ENCODE results near the gene KIF12. TPM values are rescaled to one million over a fixed set of nuclear protein-coding genes. Genes with fewer than 3 reads are reported as not detected.

The KIF12 gene
- total and polyA plus RNA-seq, 5 donors from 2014 or later: not detected

DNA sequence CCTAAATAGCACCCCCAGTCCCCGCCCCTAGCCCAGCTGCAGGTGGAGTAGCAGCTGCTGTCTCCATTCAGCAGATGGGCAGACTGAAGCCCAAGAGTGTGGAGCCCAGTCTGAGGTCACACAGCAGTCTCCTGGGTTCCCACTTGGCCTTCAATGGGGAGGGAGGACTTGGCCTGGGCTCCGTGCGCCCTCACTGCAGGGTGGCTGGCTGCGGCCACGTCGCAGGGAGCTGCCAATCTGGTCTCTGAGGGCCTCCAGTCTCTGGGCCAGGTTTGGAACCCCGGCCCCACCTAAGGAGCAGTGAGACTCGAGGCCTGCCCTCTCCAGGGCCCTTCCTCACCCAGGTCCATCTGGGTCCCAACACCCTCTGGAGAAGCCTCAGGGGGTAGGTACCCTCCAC, 7.4 kb downstream of the KIF12 start:
- no peak overlapping the region for H3K4me3 Mint-ChIP-seq
- H3K27ac Mint-ChIP-seq: no peak overlapping the region
- H3K36me3 Mint-ChIP-seq: no peaks in the 10 kb centered on the region
- Histone ChIP-seq H3K4me1 (ENCODE audit: control insufficient read depth, insufficient read depth, low read length, poor library complexity, severe bottlenecking) (no peaks in the 10 kb centered on the region), H3K9me3 (ENCODE audit: control insufficient read depth in 2 of 2, low read length in 2 of 2) (no peaks in the 10 kb centered on the region), H3K27ac (ENCODE audit: insufficient read depth, low read length, poor library complexity, severe bottlenecking) (no peak overlapping the region), H3K4me3 (ENCODE audit: low read depth, low read length) (no peak overlapping the region), H3K27me3 (ENCODE audit: control insufficient read depth, insufficient read depth, low read length) (no peaks in the 10 kb centered on the region), H3K36me3 (ENCODE audit: control insufficient read depth, insufficient read depth, low read length) (no peaks in the 10 kb centered on the region)
- peaks cover 0 to 3% (median 0%) of the 10 kb centered on the region in 7 donors for H3K9me3 Mint-ChIP-seq
- DNase-seq: no peak
- H3K27me3 Mint-ChIP-seq: peaks cover 18% of the 10 kb centered on the region
- ATAC-seq (ENCODE audit: low read depth in 2 of 2): no peak
- peaks cover 0 to 5% (median 0%) of the 10 kb centered on the region in 4 donors for H3K4me1 Mint-ChIP-seq

DNA sequence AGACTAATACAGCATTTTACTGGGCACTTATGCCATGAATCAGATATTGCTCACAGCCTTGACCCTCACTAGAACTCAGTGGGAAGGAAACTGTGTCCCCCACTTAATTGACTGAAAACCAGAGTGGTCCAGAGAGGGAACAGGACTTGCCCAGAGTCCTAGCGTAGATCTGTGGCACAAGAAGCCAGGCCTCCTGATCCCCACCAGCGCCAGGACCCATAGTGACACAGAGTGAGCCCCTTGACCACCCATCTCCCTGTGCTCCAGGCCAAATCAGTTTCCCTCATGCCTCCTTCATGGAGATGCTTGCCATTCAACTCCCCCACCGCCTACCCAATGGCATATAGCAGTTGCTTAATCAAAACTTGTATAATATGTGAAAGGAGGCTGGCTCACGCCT, 8.3 kb downstream of the KIF12 start:
- no peaks in the 10 kb centered on the region for H3K9me3 ChIP-seq (ENCODE audit: control insufficient read depth in 2 of 2, low read length in 2 of 2)
- Mint-ChIP-seq H3K9me3 (peaks cover 0 to 3% (median 0%) of the 10 kb centered on the region in 7 donors), H3K4me3 (no peak overlapping the region), H3K27ac (no peak overlapping the region), H3K4me1 (no peaks in the 10 kb centered on the region), H3K36me3 (no peaks in the 10 kb centered on the region), H3K27me3 (peaks cover 9% of the 10 kb centered on the region)
- DNase-seq (no peak), ATAC-seq (ENCODE audit: low read depth in 2 of 2) (no peak)
- H3K27me3 ChIP-seq (ENCODE audit: control insufficient read depth, insufficient read depth, low read length): no peaks in the 10 kb centered on the region
- H3K36me3 ChIP-seq (ENCODE audit: control insufficient read depth, insufficient read depth, low read length): no peaks in the 10 kb centered on the region
- no peak overlapping the region for H3K4me3 ChIP-seq (ENCODE audit: low read depth, low read length)
- no peak overlapping the region for H3K27ac ChIP-seq (ENCODE audit: insufficient read depth, low read length, poor library complexity, severe bottlenecking)
- H3K4me1 ChIP-seq (ENCODE audit: control insufficient read depth, insufficient read depth, low read length, poor library complexity, severe bottlenecking): no peaks in the 10 kb centered on the region

GRCh38 chr9:114089206-114089840, 9.8 kb downstream of the KIF12 start:
- Histone ChIP-seq H3K9me3 (ENCODE audit: control insufficient read depth in 2 of 2, low read length in 2 of 2) (no peaks in the 10 kb centered on the region), H3K27me3 (ENCODE audit: control insufficient read depth, insufficient read depth, low read length) (no peaks in the 10 kb centered on the region), H3K4me1 (ENCODE audit: control insufficient read depth, insufficient read depth, low read length, poor library complexity, severe bottlenecking) (no peaks in the 10 kb centered on the region), H3K36me3 (ENCODE audit: control insufficient read depth, insufficient read depth, low read length) (no peaks in the 10 kb centered on the region), H3K4me3 (ENCODE audit: low read depth, low read length) (no peak overlapping the region), H3K27ac (ENCODE audit: insufficient read depth, low read length, poor library complexity, severe bottlenecking) (no peak overlapping the region)
- H3K9me3 Mint-ChIP-seq: peaks cover 0 to 1% (median 0%) of the 10 kb centered on the region in 7 donors
- H3K27me3 Mint-ChIP-seq: no peaks in the 10 kb centered on the region
- DNase-seq: no peak
- no peaks in the 10 kb centered on the region for H3K36me3 Mint-ChIP-seq
- no peak overlapping the region for H3K4me3 Mint-ChIP-seq
- H3K4me1 Mint-ChIP-seq: no peaks in the 10 kb centered on the region
- ATAC-seq (ENCODE audit: low read depth in 2 of 2): no peak
- H3K27ac Mint-ChIP-seq: no peak overlapping the region

DNA sequence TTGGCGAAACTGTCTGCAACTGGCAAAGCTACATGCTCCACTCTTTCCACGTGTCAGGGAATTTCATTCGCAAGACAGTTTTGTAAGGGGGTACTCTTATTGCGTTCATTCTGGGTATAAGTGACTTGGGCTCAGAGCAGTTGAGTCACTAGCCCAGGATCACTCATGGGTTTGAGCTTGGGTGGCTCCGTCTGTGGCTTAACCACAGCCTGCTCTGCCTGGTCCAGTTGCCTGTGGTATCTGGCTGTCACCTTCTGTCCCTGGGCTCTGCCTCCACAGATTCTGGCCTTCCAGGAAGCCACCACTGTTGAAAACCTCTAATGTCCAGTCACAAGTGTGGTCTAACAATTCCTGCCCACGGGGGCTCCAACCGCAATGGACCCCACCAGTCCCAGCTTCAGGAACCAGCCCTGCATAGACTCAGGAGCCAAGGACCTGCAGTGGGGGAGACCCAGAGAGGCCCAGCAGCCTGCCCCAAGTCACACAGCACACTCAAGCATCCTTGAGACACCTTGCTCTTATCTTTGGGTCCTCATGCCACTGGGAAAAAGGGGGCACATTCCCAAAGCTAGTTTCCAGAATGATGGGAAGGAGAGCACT, 10.4 kb downstream of the KIF12 start:
- no peak for ATAC-seq (ENCODE audit: low read depth in 2 of 2)
- Mint-ChIP-seq H3K27ac (peak overlapping the region in 1 of 3 donors; percentile 56), H3K4me1 (no peaks in the 10 kb centered on the region), H3K4me3 (no peak overlapping the region), H3K9me3 (peaks cover 0 to 1% (median 0%) of the 10 kb centered on the region in 7 donors), H3K36me3 (no peaks in the 10 kb centered on the region), H3K27me3 (no peaks in the 10 kb centered on the region)
- Histone ChIP-seq H3K9me3 (ENCODE audit: control insufficient read depth in 2 of 2, low read length in 2 of 2) (no peaks in the 10 kb centered on the region), H3K4me3 (ENCODE audit: low read depth, low read length) (no peak overlapping the region), H3K4me1 (ENCODE audit: control insufficient read depth, insufficient read depth, low read length, poor library complexity, severe bottlenecking) (no peaks in the 10 kb centered on the region), H3K27ac (ENCODE audit: insufficient read depth, low read length, poor library complexity, severe bottlenecking) (no peak overlapping the region), H3K36me3 (ENCODE audit: control insufficient read depth, insufficient read depth, low read length) (no peaks in the 10 kb centered on the region), H3K27me3 (ENCODE audit: control insufficient read depth, insufficient read depth, low read length) (no peaks in the 10 kb centered on the region)
- DNase-seq: no peak

DNA sequence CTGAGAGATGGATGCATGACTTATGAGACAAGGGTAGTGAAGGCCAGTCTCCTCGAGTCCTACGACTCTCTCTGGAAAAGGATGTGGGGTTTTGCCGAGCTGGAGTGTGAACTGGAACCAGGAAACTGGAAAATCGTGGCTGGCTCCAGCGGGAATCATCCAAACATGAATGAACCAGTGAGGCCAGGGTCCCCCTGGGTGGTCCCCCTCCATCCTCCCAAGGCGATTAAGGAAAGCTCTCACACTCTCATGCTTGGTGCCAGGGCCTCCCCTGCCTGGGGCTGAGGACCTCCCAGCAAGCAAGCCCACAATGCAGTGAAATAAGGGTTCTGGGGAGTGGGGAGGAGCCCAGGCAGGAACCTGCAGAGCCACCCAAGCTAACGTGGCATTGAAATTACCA, 11.4 kb downstream of the KIF12 start:
- ATAC-seq (ENCODE audit: low read depth in 2 of 2) (no peak), DNase-seq (no peak)
- H3K36me3 Mint-ChIP-seq: no peaks in the 10 kb centered on the region
- no peaks in the 10 kb centered on the region for H3K36me3 ChIP-seq (ENCODE audit: control insufficient read depth, insufficient read depth, low read length)
- H3K4me1 Mint-ChIP-seq: peaks cover 0 to under 1% (median under 1%) of the 10 kb centered on the region in 4 donors
- H3K27ac ChIP-seq (ENCODE audit: insufficient read depth, low read length, poor library complexity, severe bottlenecking): no peak overlapping the region
- H3K4me3 Mint-ChIP-seq: no peak overlapping the region
- no peaks in the 10 kb centered on the region for H3K4me1 ChIP-seq (ENCODE audit: control insufficient read depth, insufficient read depth, low read length, poor library complexity, severe bottlenecking)
- H3K9me3 Mint-ChIP-seq: peaks cover 0 to under 1% (median 0%) of the 10 kb centered on the region in 7 donors
- H3K4me3 ChIP-seq (ENCODE audit: low read depth, low read length): no peak overlapping the region
- no peaks in the 10 kb centered on the region for H3K9me3 ChIP-seq (ENCODE audit: control insufficient read depth in 2 of 2, low read length in 2 of 2)
- no peak overlapping the region for H3K27ac Mint-ChIP-seq
- H3K27me3 Mint-ChIP-seq: no peaks in the 10 kb centered on the region
- no peaks in the 10 kb centered on the region for H3K27me3 ChIP-seq (ENCODE audit: control insufficient read depth, insufficient read depth, low read length)

DNA sequence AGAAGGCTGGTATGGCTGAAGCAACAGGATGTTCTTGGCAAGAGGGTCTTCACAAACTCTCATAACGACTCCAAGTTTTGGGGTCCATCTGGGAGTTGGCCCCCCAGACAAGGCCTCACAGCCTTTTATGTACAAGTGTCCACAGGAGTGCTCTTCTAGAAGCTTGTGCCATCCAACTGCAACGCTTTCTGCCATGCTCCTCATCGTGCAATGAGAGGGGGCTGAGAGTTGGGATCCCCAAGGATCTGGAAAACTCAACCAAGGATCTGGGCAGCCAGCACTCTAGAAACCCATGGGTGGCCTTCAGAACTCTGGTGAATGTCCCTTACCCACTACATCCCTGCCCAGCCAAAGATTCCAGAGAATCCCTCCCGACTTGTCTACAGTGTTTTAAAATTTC, 12.5 kb downstream of the KIF12 start:
- H3K27ac Mint-ChIP-seq: no peak overlapping the region
- DNase-seq (no peak), ATAC-seq (ENCODE audit: low read depth in 2 of 2) (no peak)
- Histone ChIP-seq H3K27ac (ENCODE audit: insufficient read depth, low read length, poor library complexity, severe bottlenecking) (no peak overlapping the region), H3K4me1 (ENCODE audit: control insufficient read depth, insufficient read depth, low read length, poor library complexity, severe bottlenecking) (no peaks in the 10 kb centered on the region), H3K4me3 (ENCODE audit: low read depth, low read length) (no peak overlapping the region), H3K27me3 (ENCODE audit: control insufficient read depth, insufficient read depth, low read length) (no peaks in the 10 kb centered on the region), H3K9me3 (ENCODE audit: control insufficient read depth in 2 of 2, low read length in 2 of 2) (no peaks in the 10 kb centered on the region), H3K36me3 (ENCODE audit: control insufficient read depth, insufficient read depth, low read length) (no peaks in the 10 kb centered on the region)
- H3K36me3 Mint-ChIP-seq: no peaks in the 10 kb centered on the region
- H3K27me3 Mint-ChIP-seq: no peaks in the 10 kb centered on the region
- H3K4me1 Mint-ChIP-seq: peaks cover 0 to 5% (median 3%) of the 10 kb centered on the region in 4 donors
- H3K4me3 Mint-ChIP-seq: no peak overlapping the region
- H3K9me3 Mint-ChIP-seq: no peaks in the 10 kb centered on the region

DNA sequence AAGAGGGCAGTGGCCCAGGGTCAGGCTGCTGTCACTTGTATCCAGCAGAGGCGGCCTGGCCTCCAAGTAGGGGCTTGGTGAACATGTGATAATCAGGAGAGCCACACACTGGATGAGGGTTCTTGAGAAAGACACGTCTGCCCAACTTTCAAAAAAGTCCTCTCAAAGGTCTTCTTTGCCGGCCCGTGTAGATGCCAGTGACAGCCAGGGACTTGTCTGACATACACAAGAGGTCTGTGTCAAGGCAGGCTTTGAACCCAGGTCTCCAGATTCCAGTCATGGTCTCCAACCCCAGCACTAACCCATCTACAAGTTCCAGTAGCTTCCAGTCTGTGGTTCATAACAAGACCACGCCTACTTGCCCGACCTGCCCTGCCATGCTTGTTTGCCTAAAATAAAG, 13.1 kb downstream of the KIF12 start:
- ATAC-seq (ENCODE audit: low read depth in 2 of 2) (no peak), DNase-seq (no peak)
- Histone ChIP-seq H3K36me3 (ENCODE audit: control insufficient read depth, insufficient read depth, low read length) (no peaks in the 10 kb centered on the region), H3K9me3 (ENCODE audit: control insufficient read depth in 2 of 2, low read length in 2 of 2) (no peaks in the 10 kb centered on the region), H3K4me1 (ENCODE audit: control insufficient read depth, insufficient read depth, low read length, poor library complexity, severe bottlenecking) (no peaks in the 10 kb centered on the region), H3K27ac (ENCODE audit: insufficient read depth, low read length, poor library complexity, severe bottlenecking) (no peak overlapping the region), H3K27me3 (ENCODE audit: control insufficient read depth, insufficient read depth, low read length) (no peaks in the 10 kb centered on the region), H3K4me3 (ENCODE audit: low read depth, low read length) (no peak overlapping the region)
- H3K36me3 Mint-ChIP-seq: no peaks in the 10 kb centered on the region
- no peaks in the 10 kb centered on the region for H3K9me3 Mint-ChIP-seq
- H3K27ac Mint-ChIP-seq: no peak overlapping the region
- H3K27me3 Mint-ChIP-seq: no peaks in the 10 kb centered on the region
- no peak overlapping the region for H3K4me3 Mint-ChIP-seq
- peaks cover 0 to 5% (median 3%) of the 10 kb centered on the region in 4 donors for H3K4me1 Mint-ChIP-seq

DNA sequence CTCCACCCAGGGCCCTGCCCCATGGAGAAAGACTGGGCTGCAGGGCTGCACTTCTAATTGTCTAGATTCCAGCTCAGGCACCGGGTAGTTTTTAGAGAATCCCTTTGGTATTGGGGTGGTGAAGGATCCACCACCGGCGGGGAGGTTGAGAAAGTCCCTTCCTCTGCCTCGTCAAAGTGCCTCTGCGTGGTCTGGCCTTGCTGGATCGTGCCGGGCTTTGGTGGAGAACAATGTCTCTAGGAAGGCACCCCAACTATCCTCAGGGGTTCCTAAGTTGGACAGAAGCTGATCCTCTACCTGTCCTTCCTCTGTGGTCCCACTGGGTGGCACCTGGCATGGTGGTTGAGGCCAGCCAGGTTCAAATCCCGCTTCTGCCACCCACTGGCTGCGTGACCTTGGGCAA, 13.7 kb downstream of the KIF12 start:
- Mint-ChIP-seq H3K4me3 (no peak overlapping the region), H3K9me3 (no peaks in the 10 kb centered on the region), H3K27ac (no peak overlapping the region), H3K36me3 (no peaks in the 10 kb centered on the region), H3K4me1 (peaks cover 0 to 5% (median 3%) of the 10 kb centered on the region in 4 donors), H3K27me3 (no peaks in the 10 kb centered on the region)
- Histone ChIP-seq H3K27me3 (ENCODE audit: control insufficient read depth, insufficient read depth, low read length) (no peaks in the 10 kb centered on the region), H3K4me1 (ENCODE audit: control insufficient read depth, insufficient read depth, low read length, poor library complexity, severe bottlenecking) (no peaks in the 10 kb centered on the region), H3K36me3 (ENCODE audit: control insufficient read depth, insufficient read depth, low read length) (no peaks in the 10 kb centered on the region), H3K4me3 (ENCODE audit: low read depth, low read length) (no peak overlapping the region), H3K27ac (ENCODE audit: insufficient read depth, low read length, poor library complexity, severe bottlenecking) (no peak overlapping the region), H3K9me3 (ENCODE audit: control insufficient read depth in 2 of 2, low read length in 2 of 2) (no peaks in the 10 kb centered on the region)
- DNase-seq (no peak), ATAC-seq (ENCODE audit: low read depth in 2 of 2) (no peak)
